IgD-negative memory B cell (primary cell): ENCODE data around the gene NDUFS6. TPM values are rescaled to one million over a fixed set of nuclear protein-coding genes. Genes with fewer than 3 reads are reported as not detected.
"Not testable (repeated sequence)": the region's sequence is repeated elsewhere in the genome, so short reads cannot be mapped to it uniquely, and the experiment has no call there.

Experiments used
- H3K27ac Mint-ChIP-seq, 3 donors: one replicate each; pipeline ENCODE4 v1.8.0; 2020 to 2022; ENCODE audit warnings: mild to moderate bottlenecking in 3 of 3, mixed read lengths in 3 of 3, moderate library complexity in 1 of 3
- H3K27me3 Mint-ChIP-seq: one replicate; pipeline ENCODE4 v1.8.0; 2021; ENCODE audit warnings: mixed read lengths
- H3K36me3 Mint-ChIP-seq: one replicate; pipeline ENCODE4 v1.8.0; 2020; ENCODE audit warnings: mild to moderate bottlenecking, mixed read lengths
- H3K4me1 Mint-ChIP-seq, 3 donors: one replicate each; pipeline ENCODE4 v1.8.0; 2020 to 2022; ENCODE audit warnings: mixed read lengths in 3 of 3, mild to moderate bottlenecking in 1 of 3
- H3K4me3 Mint-ChIP-seq, 4 donors: one replicate each; pipeline ENCODE4 v1.8.0; 2020 to 2022; ENCODE audit warnings: mild to moderate bottlenecking in 4 of 4, mixed read lengths in 4 of 4, moderate library complexity in 3 of 4
- H3K9me3 Mint-ChIP-seq, 3 donors: one replicate each; pipeline ENCODE4 v1.8.0; 2020 to 2021; ENCODE audit warnings: mixed read lengths in 3 of 3, mild to moderate bottlenecking in 1 of 3
- polyA plus RNA-seq: library from polyadenylated mRNA; unstranded; fragments of 300-500 nt; fragmentation: Illumina TruSeq; gene quantifications from one replicate; pipeline ENCODE4 v1.2.3, GENCODE V29; 2021

NDUFS6 gene
- polyA plus RNA-seq, 1 donor from 2014 or later = 66.5 TPM

DNA sequence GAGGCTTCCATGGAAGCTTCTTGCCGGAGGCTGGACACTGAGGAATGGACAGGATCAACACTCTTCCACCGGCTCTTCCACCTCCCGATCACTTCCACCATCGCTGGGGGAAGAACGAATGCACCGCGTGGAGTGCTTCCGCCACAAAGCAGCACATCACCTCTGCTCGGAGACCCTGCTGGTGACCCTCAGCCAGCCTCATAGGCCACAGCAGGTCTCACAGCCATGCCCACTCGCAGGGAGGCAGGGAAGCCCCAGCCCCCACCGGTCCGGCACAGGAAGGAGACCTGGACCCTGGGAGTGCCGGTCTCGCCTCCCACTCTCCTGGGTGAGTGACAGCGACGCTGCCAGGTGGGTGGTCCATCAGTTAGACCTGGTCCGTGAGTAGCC is 6.3 kb upstream of the NDUFS6 start:
- H3K27me3 Mint-ChIP-seq = no peaks in the 10 kb centered on the region
- peaks cover 2% of the 10 kb centered on the region for H3K36me3 Mint-ChIP-seq
- peak overlapping the region in 1 of 4 donors; percentile 82 for H3K4me3 Mint-ChIP-seq
- H3K27ac Mint-ChIP-seq = peak overlapping the region in 1 of 3 donors; percentile 82
- H3K9me3 Mint-ChIP-seq = no peaks in the 10 kb centered on the region
- peaks cover 28 to 32% (median 29%) of the 10 kb centered on the region in 3 donors for H3K4me1 Mint-ChIP-seq

DNA sequence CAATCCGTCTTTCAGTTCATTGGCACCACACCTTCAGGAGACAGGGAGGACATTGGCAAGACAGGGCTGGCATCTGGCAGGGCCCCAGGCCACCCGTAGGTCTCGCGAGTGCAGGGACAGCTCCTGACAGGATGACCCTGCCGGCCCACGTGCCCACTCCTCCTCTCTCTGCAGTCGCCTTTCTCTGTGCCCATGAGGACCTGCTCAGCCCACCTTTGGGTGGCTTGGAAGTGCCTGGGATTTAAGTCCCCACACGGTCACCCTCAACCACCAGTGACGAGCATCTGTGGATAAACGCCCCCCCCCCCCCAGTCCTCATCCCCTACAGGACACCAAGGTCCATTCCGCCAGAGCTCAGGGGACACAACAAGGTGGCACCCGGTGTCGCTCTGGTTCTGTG is 5.7 kb upstream of the NDUFS6 start:
- peak overlapping the region in 2 of 4 donors; percentile 39 to 82 for H3K4me3 Mint-ChIP-seq
- peak overlapping the region in 2 of 3 donors; percentile 53 to 82 for H3K27ac Mint-ChIP-seq
- peaks cover 30 to 32% (median 31%) of the 10 kb centered on the region in 3 donors for H3K4me1 Mint-ChIP-seq
- H3K9me3 Mint-ChIP-seq = no peaks in the 10 kb centered on the region
- H3K36me3 Mint-ChIP-seq = peaks cover 2% of the 10 kb centered on the region
- no peaks in the 10 kb centered on the region for H3K27me3 Mint-ChIP-seq

DNA sequence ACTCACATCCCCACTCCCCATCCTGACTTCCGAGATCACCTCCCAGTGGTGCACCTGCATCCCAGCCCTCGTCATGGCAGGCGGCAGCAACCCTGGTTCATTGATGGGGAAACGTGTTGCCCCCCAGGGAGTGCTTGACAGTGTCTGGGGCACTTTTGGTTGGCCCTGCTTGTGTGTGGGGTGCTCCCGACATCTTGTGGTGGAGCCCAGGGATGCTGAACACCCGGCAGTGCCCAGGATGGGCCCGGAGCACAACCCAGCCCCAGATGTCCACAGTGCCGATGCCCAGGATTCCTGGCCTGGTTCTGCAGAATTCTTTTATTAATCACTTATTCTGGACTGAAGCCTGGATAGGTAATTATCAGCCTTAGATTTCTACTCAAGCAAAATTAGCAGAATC is 5.3 kb upstream of the NDUFS6 start:
- peak overlapping the region in 2 of 3 donors; percentile 53 for H3K27ac Mint-ChIP-seq
- peaks cover 30 to 35% (median 32%) of the 10 kb centered on the region in 3 donors for H3K4me1 Mint-ChIP-seq
- no peaks in the 10 kb centered on the region for H3K27me3 Mint-ChIP-seq
- no peaks in the 10 kb centered on the region for H3K9me3 Mint-ChIP-seq
- H3K4me3 Mint-ChIP-seq = peak overlapping the region in 2 of 4 donors; percentile 39 to 99
- peaks cover 2% of the 10 kb centered on the region for H3K36me3 Mint-ChIP-seq

DNA sequence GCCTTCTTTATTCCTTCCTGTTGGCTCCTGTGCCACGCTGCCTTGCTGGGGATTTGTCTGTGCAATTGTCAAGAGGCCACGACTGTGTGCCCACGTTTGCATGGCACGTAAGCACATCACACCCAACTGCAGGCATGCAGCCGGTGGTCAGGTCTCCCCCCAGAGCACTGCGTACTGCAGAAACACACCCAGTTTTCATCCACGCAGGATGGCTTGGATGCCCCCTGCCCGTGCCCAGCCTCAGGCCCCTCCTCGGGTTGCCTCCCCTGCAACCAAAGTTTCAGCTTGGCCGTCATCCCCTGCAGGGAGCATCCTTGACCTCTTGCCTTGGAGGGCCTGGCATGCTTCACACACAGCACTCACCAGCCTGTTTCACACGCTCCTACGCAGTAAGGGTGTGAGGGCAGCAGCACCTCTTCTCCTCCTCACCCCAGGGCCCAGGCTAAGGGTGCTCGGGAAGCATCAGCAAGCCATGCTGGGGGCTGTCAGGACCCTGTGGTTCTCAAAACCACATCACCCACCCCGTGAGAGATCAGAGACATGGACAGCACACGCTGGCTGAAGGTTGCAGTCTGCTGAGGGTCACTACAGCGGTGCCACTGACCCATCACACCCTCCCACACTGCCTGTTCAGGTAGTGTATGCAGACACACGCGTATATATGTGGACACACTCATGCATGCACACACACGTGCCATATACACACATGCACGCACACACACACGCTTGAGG is 4.7 kb upstream of the NDUFS6 start:
- Mint-ChIP-seq H3K4me3 (peak overlapping the region in 2 of 4 donors; percentile 32 to 99), H3K4me1 (peaks cover 29 to 38% (median 30%) of the 10 kb centered on the region in 3 donors), H3K9me3 (no peaks in the 10 kb centered on the region), H3K36me3 (peaks cover 2% of the 10 kb centered on the region), H3K27ac (peak overlapping the region in 2 of 3 donors; percentile 28 to 74), H3K27me3 (no peaks in the 10 kb centered on the region)

DNA sequence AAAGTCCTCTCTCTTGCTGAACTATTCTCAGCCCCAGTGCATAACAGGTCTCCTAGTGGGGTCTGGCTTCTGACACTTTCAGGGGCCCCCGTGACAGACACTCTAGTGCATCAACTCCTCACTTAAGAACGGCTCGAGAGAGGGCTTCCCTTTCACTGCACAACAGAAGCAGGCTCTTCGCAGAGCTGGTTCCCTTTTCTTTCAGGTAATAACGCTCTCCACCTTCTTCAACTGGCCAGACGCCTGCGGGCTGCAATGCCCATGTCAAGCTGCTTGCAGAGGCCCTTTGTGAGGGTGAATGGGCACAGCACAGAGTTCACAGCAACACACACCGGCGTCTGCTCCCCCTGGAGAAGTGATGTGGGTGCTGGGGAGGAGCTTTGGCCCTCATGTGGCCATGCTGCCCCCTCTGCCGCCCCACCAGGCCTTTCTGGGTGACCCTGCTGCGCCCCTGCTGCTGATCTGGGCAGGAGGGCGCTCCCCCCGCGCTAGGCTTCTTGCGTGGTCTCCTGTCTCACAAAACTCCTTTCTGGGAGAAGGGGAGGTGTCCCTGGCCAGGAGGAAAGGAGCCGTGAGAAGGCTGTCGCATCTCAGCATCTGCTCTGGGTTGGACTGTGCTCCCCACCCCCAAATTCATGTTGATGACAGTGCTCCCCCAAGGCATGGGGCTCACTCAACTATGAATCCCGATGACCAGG is 4.0 kb upstream of the NDUFS6 start:
- Mint-ChIP-seq H3K27ac (peak overlapping the region in 2 of 3 donors; percentile 28 to 74), H3K27me3 (no peaks in the 10 kb centered on the region), H3K36me3 (peaks cover 2% of the 10 kb centered on the region), H3K4me1 (peaks cover 30 to 39% (median 32%) of the 10 kb centered on the region in 3 donors), H3K4me3 (peak overlapping the region in 2 of 4 donors; percentile 32 to 99), H3K9me3 (no peaks in the 10 kb centered on the region)

DNA sequence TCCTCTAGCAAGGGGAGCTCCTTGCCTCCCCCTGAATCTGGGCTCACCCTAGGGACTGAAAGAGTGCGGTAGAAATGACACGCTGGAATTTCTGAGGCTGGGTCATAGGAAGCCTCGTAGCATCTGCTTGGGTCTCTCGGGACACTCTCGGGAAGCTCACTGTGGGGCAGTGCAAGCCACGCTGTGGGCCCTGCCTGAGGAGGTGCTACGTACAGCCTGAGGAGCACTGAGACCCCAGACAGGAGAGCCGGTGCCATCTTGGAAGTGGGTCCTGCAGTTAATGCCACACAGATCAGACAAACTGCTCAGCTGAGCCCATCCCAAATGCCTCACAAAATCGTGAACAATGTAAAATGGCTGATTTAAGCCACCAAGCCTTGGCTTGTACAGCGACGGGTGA is 3.4 kb upstream of the NDUFS6 start:
- no peaks in the 10 kb centered on the region for H3K27me3 Mint-ChIP-seq
- no peaks in the 10 kb centered on the region for H3K9me3 Mint-ChIP-seq
- H3K27ac Mint-ChIP-seq = no peak overlapping the region
- H3K36me3 Mint-ChIP-seq = peaks cover 2% of the 10 kb centered on the region
- H3K4me1 Mint-ChIP-seq = peaks cover 28 to 37% (median 30%) of the 10 kb centered on the region in 3 donors
- H3K4me3 Mint-ChIP-seq = peak overlapping the region in 3 of 4 donors; percentile 90 to 99 (median 99)

DNA sequence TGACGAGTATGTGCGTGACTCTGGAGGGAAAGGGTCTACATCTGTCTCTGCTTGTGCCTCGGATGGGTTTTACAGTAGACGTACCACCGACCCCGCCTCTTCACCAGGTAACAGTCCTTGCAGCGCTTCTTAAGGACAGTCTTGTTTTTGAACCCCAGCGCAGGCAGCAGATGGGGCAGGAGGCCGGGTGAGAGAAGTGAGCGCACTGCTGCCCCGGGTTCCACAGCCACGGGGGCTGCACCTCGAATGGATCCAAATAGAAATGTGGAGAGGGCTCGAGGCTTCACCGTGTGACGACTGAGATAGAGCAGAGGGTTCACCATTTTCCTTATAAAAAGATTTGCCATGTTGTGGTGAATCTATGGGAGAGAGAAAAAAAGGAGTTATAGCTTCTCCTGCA is 2.6 kb upstream of the NDUFS6 start:
- peak overlapping the region; percentile 90 to 99 (median 96) for H3K4me3 Mint-ChIP-seq
- not testable (repeated sequence) for H3K9me3 Mint-ChIP-seq, H3K36me3 Mint-ChIP-seq, H3K27me3 Mint-ChIP-seq
- H3K4me1 Mint-ChIP-seq = peaks cover 27 to 36% (median 30%) of the 10 kb centered on the region in 3 donors
- H3K27ac Mint-ChIP-seq = peak overlapping the region in 2 of 3 donors; percentile 19 to 85

DNA sequence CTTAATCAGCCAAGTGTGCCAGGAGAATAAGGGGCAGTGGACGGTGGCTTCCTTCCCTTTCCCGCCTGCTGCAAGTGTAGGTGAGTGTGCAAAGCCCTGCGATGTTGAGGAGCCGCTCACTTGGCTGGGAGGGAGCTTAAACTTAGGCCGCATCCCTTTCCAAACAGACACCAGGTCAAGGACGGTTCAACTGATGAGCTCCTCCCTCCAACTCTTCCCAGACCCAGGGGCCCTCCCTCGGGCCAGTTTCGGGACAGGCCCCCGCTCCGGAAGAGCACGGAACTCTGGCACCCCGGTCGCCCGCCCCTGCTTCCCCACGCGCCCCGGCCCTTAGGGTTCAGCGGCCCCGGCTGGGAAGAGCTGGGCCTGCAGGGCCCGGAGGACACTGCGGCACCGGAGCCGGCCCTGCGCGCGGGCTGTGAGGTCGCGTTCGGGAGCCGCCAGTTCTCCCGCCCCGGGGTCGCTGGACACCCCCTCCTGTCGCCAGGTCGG is 2.1 kb upstream of the NDUFS6 start:
- peaks cover 25 to 41% (median 33%) of the 10 kb centered on the region in 3 donors for H3K4me1 Mint-ChIP-seq
- peak overlapping the region in 2 of 3 donors; percentile 94 to 97 for H3K27ac Mint-ChIP-seq
- H3K27me3 Mint-ChIP-seq = no peaks in the 10 kb centered on the region
- H3K9me3 Mint-ChIP-seq = no peaks in the 10 kb centered on the region
- H3K4me3 Mint-ChIP-seq = peak overlapping the region; percentile 90 to 99 (median 96)
- H3K36me3 Mint-ChIP-seq = peaks cover 9% of the 10 kb centered on the region

DNA sequence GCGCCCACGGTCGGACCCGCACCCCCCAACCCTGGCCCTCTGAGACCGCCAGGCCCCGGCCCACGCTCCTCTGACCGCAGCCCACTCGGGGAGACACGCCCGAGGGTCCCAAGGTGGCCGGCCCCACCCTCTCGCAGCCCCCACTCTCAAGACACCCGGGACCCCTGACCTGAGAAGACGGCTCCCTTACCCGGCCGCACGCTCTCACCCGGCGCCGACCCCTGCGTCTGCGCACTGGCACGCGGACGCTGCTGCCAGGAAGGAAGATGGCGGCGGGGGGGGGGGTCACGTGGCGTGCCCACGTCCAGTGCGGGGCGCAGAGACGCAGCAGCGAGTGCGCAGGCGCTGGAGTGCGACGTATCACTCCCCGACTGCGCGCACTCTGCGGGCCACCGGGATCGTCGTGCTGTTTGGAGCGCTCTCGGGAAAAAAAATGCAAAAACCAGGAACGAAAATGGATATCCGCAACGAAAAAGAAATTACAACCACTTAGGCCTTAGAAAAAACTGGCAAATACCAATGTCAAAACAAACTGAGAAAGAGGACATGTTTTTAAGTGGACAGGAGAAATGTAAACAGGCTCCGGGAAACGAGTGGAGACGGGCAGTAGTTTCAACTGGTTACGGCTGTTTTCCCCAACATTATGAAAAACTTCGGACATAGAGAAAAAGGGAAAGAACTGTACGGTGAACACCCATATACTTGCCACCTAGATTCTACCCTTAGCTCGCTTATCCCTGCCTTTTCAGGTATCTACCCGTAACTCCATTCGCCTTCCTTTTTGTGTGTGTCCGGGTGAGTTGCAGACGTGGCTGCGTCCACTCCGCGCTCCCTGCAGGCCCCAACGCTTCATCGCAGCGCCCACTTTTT is 1.4 kb upstream of the NDUFS6 start, which contains the start of gene MRPL36:
TSS of gene MRPL36 (minus strand) at position 236 of the 870 bp plus-strand sequence. CDS start 902 bp downstream, outside the sequence.
- Mint-ChIP-seq H3K36me3 (peaks cover 9% of the 10 kb centered on the region), H3K27me3 (no peaks in the 10 kb centered on the region), H3K4me1 (peaks cover 25 to 41% (median 33%) of the 10 kb centered on the region in 3 donors)

DNA sequence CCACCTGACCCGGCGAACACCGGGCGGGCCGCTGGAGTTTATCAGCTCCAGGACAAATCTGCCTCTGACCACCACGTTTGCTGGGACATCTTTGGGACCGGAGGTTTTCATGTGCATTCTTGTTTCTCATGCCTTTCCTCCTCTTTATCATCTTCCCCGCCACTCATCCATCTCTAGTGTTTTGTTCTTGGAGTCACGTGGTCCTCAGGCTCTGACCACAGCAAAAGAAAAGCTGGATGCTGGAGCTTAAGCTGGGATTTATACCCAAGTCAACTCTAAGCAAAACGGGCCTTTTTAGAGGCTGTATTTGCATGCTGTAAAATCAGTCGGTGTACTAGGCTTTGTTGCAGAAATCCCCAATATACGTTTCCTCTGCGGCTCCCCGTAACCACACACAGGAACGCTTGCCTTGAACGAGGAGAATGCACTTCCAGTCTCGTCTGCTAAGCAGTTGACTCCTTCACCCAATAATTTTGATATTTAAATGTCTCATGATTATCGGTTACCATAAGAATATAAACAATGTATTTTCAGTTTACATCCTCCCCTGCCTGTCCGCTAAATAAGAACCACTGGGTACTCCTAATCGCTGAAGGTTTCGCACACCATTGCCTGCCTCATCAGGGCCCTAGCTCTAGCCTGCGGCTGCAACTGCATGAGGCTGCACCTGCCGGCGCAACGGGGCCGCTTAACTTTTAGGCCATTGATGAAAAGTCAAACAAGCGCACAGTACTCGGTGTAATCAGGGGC is 560 bp upstream of the NDUFS6 start:
- peak overlapping the region; percentile 99 to 100 (median 99) for H3K4me3 Mint-ChIP-seq
- no peaks in the 10 kb centered on the region for H3K9me3 Mint-ChIP-seq
- H3K36me3 Mint-ChIP-seq = peaks cover 9% of the 10 kb centered on the region
- H3K27me3 Mint-ChIP-seq = no peaks in the 10 kb centered on the region
- H3K4me1 Mint-ChIP-seq = peaks cover 22 to 36% (median 33%) of the 10 kb centered on the region in 3 donors
- peak overlapping the region; percentile 94 to 98 (median 97) for H3K27ac Mint-ChIP-seq

More for the DNA sequence above, 1.4 kb upstream of the NDUFS6 start, which contains the start of gene MRPL36:
- H3K9me3 Mint-ChIP-seq = no peaks in the 10 kb centered on the region
- peak within 1 kb of the TSS; percentile 94 to 98 (median 97) for H3K27ac Mint-ChIP-seq
- H3K4me3 Mint-ChIP-seq = peak within 1 kb of the TSS; percentile 99 to 100 (median 99)

DNA sequence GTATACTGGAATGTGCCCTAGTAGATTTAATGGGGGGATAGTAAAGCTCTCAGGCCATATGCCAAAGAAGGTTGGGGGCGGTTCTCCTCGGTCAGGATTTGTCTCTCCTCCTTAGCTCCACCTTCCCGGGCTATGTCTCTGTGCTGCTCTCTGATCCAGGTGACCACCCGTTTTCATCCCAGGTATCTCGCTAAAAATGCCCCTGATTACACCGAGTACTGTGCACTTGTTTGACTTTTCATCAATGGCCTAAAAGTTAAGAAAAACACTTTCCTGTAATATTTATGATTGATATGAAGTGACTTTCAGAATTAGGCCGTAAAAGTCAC is 724 bp downstream of the NDUFS6 start:
- Mint-ChIP-seq H3K4me1 (peaks cover 20 to 39% (median 31%) of the 10 kb centered on the region in 3 donors), H3K4me3 (peak overlapping the region; percentile 99 to 100 (median 99)), H3K27ac (peak overlapping the region in 2 of 3 donors; percentile 79 to 97), H3K36me3 (peaks cover 7% of the 10 kb centered on the region), H3K9me3 (no peaks in the 10 kb centered on the region), H3K27me3 (no peaks in the 10 kb centered on the region)

DNA sequence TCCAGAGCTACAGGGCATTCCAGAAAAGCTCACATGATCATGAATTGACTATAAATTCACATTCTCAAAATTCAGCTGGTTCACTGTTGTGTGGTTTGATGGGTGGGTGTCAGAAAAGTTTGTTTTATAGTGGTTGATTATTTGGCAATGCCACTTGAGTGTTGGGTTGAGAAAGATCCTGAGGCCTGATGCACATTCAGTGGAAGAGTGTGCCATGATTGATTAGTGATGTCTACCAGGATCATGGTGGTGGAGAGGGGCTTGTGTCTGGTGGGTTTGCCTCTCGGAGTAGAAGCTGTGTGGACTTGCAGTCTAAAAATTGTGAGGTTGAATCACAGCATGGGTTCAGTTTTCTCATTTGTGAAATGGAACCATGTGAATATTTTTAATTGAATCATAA is 2.0 kb downstream of the NDUFS6 start:
- H3K27me3 Mint-ChIP-seq = no peaks in the 10 kb centered on the region
- peak overlapping the region in 1 of 3 donors; percentile 3 for H3K27ac Mint-ChIP-seq

DNA sequence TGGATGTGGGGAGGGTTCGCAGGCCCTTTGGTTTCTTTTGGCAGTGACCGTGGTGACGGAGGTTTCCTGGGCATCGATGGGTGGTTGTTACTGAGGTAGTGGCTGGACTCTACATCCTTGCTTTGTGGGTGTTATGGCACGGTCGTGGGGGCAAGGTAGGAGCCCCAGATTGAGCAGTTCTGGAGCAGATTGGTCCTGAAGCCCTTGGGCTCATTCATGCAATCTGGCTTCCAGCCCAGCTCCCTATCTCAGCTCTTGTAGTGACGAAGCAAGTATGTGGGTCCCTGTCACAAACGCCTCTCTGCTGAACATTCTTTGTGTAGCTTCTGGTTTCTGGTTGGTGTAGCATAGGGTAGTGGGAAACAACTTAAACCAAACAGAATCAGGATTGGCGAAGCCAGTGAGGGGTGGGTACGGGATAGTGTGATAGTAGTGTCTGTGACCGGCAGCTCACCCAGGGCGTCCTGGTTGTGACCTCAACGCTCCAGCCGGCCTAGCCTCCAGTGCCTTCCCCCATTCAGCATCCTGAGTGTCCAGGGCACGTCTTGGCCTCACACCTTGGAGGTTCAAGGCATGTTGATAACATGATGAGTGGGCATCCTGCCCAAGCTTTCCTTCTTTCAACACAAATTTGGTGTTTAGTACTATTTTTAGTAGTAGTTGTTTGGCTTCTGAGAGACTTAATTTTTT is 2.9 kb downstream of the NDUFS6 start:
- H3K4me1 Mint-ChIP-seq = peaks cover 15 to 36% (median 25%) of the 10 kb centered on the region in 3 donors
- peak overlapping the region in 1 of 4 donors; percentile 99 for H3K4me3 Mint-ChIP-seq
- no peaks in the 10 kb centered on the region for H3K9me3 Mint-ChIP-seq
- peak overlapping the region in 2 of 3 donors; percentile 23 to 60 for H3K27ac Mint-ChIP-seq
- no peaks in the 10 kb centered on the region for H3K27me3 Mint-ChIP-seq
- peaks cover 9% of the 10 kb centered on the region for H3K36me3 Mint-ChIP-seq

More for the DNA sequence above, 2.0 kb downstream of the NDUFS6 start:
- Mint-ChIP-seq H3K9me3 (no peaks in the 10 kb centered on the region), H3K36me3 (peaks cover 9% of the 10 kb centered on the region), H3K4me1 (peaks cover 22 to 39% (median 31%) of the 10 kb centered on the region in 3 donors), H3K4me3 (peak overlapping the region; percentile 44 to 99 (median 64))
